NCI-H1417 treated with DMSO at 0.1 percent for 48 hours (cell line): ENCODE data around the gene SLC9A5.

Source experiments
- DNase-seq: peaks from one replicate; lab custom pipeline; 2025; lab: John Stamatoyannopoulos, UW

SLC9A5 gene

GRCh38 chr16:67283039-67283825 is 34.5 kb downstream of the SLC9A5 start:
- DNase-seq, result no peak

DNA sequence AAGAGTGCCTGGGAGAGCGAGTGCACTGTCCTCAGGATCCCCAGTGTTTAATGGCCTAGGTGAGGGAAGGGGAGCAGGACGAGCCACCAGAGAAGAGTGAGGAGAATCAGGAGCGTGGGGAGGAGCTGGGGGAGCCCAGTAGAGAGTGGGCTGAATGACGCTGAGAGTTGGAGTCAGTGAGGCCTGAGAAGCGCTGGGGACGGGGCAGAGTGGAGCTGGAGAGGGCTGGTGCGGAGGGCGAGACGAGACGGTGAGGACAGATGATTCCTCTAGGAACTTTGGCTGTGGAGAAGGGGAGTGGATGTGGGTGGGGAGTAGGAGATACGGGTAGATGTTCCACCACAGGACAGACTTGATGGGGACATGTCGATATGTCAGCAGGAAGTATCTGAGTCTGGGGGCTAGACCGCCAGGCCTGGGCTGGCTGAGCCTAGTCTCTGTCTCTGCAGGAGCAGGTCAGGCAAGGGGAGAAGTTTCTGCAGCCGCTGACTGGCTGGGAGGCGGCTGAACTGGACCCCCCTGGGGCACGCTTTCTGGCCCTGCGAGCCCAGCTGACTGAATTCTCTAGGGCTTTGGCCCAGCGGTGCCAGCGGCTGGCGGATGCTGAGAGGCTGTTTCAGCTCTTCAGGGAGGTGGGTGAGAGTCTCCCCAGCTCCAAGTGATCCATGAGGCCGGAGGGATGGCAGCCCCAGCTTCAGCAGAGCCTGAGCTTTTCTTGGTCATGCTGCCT is 35.2 kb downstream of the SLC9A5 start:
- DNase-seq, result no peak

DNA sequence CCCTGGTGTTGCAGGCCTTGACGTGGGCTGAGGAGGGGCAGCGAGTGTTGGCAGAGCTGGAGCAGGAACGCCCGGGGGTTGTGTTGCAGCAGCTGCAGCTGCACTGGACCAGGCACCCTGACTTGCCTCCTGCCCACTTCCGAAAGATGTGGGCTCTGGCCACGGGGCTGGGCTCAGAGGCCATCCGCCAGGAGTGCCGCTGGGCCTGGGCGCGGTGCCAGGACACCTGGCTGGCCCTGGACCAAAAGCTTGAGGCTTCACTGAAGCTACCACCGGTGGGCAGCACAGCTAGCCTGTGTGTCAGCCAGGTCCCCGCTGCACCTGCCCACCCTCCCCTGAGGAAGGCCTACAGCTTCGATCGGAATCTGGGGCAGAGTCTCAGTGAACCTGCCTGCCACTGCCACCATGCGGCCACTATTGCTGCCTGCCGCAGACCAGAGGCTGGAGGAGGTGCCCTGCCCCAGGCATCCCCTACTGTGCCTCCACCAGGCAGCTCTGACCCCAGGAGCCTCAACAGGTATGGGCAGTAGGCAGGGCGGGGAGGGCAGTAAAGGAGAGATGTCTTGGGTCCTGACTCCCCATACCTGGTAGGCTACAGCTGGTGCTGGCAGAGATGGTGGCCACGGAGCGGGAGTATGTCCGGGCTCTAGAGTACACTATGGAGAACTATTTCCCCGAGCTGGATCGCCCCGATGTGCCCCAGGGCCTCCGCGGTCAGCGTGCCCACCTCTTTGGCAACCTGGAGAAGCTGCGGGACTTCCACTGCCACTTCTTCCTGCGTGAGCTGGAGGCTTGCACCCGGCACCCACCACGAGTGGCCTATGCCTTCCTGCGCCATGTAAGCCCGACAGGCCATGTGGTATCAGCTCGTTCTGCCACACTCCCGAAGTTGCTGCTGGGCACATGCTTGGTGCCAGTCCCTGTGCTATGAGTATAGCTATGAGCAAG is 36.2 kb downstream of the SLC9A5 start:
- DNase-seq, result peak; percentile 26

- DNase-seq, result no peak
These were observed 37.9 kb downstream of the SLC9A5 start for GRCh38 chr16:67286441-67287235.

DNA sequence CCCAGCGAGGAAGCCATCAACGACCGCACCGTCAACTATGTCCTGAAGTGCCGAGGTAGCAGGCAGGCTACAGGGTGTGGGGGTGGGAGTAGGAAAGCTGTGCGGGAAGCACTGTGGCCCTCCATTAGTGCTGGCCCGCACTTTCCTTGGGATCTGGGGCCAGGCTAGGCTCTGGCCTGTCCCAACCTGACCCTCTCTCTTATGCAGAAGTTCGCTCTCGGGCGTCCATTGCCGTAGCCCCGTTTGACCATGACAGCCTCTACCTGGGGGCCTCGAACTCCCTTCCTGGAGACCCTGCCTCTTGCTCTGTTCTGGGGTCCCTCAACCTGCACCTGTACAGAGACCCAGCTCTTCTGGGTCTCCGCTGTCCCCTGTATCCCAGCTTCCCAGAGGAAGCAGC is 39.2 kb downstream of the SLC9A5 start:
- no peak for DNase-seq

DNA sequence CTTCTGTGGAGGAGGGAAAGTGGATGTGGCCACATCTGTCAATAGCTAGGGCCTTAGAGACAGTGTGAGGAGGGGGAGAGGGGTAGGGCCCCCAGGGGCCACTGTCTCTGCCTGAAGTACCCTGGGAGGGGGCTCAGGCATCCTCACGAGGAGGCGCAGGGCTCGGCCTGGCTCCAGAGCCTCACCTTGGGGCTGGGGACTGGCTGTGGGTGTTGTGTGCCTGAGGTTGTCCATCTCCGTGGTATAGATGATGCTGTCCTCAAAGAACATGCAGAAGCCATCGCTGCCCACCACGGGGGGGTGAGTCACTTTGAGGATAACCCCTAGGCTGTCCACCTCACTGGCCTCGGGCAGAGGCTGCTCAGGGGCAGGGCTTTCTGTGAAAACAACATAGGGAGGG is 42.7 kb downstream of the SLC9A5 start:
- DNase-seq, result no peak

DNA sequence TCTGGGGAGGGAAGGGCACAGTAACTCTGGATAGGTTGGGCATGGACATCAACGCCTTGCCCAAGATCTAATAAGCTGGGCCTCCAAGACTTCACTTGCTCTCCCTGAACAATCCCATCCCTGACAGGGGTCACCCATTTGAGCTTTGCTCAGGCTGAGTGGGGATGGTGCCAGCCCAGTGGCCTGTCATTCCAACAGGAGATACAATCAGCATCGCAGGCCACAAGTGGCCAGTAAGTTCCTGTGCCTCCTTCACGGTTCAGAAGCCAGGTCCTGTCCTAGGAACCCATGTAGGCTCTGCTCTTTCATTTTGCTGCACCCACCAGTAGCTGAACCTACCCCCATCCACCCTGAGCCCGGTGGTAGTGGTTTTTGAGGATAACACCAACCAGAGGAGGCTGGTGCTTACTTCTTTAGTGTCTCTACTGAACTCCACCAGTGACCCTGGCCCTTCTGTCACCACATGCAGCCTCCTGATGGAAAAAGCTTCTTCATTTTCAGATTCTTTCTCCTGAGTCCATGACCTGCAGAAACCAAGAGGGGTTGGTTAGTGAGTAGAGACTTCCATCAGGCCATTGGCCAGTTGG is 45.5 kb downstream of the SLC9A5 start:
- no peak for DNase-seq

DNA sequence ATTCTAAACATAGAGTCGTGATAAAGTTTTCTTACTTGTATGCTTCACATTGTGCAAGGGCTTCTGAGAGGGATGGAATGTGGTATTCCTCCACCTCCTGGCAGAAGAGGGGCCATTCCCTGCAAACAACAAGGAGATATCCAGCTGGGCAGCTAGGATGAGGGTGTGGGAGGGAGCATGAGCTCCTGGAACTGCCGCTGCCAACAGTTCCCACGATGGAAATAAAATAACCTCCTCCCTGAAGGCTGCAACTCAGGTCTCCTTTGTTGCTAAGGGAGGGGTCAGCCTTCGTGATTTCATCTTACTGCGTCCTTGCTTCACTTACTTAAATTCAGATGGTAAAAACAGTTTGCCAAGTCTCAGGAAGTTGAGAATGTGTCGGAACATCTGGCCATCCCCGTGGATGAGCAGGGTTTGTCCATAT is 46.2 kb downstream of the SLC9A5 start:
- DNase-seq, result no peak

DNA sequence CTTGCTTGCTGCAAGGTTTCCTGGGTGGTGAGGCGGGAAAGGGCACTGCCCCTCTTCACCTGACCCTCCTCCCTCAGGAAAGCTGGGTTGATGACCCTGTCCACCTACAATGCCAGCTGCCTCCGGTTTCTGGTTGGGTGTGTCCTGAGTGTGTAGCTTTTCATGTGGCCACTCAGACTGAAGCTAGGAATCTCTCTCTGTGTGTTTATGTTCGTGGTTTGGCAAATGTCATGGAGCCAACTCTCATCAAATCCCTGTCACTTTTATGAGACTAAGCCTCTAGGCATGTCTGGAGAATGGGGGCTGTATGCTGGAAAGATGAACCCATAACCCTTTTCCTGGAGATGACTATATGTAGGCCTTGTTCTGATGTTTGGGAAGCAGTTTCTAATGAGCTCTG is 47.6 kb downstream of the SLC9A5 start:
- DNase-seq, result no peak

GRCh38 chr16:67298277-67298676 is 49.5 kb downstream of the SLC9A5 start:
- DNase-seq, result no peak

DNA sequence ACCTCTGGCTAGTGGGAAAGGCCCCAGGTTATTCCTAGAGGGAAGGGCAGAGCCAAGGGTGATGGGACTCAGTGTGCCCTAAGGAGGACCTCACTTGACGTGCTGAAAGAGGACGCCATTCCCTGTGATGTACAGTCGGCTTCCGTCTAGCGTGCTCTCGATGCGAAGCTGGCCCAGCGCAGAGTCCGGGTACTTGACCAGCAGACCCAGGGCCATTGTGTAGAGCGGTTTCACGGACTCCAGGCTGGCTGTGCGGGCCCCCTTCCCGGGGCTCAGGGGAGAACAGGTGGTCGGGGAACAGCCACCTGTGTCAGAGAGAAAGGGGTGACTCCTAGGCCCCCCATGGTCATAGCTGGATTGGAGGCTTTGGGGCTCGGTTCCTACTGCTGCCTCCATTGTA is 50.5 kb downstream of the SLC9A5 start:
- DNase-seq, result no peak

- DNase-seq, result no peak
These were observed 52.5 kb downstream of the SLC9A5 start for GRCh38 chr16:67301080-67301782.

GRCh38 chr16:67302076-67302475 is 53.3 kb downstream of the SLC9A5 start:
- no peak for DNase-seq

GRCh38 chr16:67302970-67303369 is 54.2 kb downstream of the SLC9A5 start:
- no peak for DNase-seq

- no peak for DNase-seq
These were observed 55.2 kb downstream of the SLC9A5 start for GRCh38 chr16:67304020-67304419.

DNA sequence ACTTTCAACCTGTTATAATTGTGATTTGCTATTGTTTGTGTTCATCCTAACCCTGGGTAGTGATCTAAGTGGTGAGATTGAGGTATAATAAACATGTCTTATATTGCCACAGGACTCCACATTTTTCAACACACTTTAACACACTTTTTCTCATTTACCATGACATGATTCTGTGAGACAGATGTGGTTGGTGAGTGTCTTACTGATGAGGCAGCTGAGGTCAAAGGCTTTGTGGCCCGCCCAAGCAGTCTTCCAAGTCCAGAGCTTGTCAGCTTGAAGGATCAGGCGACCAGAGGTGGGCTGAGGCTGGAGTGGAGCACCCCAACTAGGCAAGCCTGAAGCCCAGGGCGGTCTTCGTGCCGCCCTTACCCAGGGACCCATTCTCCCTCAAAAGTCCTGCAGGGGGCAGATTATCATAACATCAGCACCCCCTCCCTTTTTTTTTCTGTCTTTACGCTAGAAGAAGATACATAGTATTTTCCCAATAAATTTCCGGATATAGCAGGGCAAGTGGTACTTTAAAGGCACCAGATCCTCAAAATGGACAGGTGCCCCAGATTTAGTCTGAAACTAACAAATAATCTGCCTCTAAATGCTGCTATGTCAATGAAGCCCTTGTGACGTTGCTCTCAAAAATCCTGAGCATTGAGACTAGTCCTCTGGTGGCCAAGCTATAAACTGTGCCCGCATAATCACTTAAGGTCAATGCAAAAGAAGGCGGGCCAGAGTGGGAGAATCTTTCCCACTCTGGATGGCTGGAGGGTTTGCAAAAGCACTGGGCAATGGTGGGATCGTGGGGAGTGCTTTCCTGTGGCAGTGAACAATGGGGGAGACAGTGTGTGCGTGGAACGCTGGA is 56.7 kb downstream of the SLC9A5 start:
- no peak for DNase-seq

GRCh38 chr16:67310561-67310960 is 61.8 kb downstream of the SLC9A5 start:
- DNase-seq, result no peak

- DNase-seq, result no peak
These were observed 63.1 kb downstream of the SLC9A5 start for GRCh38 chr16:67311607-67312488.

GRCh38 chr16:67312719-67313118 is 63.9 kb downstream of the SLC9A5 start:
- DNase-seq, result no peak
